ENCODE measurements around the gene TUT4.

TUT4 gene

DNA sequence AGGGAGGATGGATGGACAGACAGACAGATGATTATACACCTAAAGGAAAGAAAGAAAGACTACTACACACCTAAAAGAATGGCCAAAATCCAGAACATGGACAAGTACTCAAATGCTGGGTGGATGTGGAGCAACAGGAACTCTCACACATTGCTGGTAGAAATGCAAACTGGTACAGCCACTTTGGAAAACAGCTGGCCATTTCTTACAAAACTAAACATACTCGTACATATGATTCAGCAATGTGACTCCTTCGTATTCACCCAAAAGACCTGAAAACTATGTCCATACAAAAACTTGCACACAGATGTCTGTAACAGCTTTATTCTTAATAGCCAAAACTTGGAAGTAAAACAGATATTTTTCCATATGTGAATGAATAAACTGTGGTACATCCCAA lies 97.2 kb downstream of the TUT4 start:
- no peak for DNase-seq

GRCh38 chr1:52454779-52455178 lies 98.1 kb downstream of the TUT4 start:
- no peak for DNase-seq

- no peak for DNase-seq
Observed at GRCh38 chr1:52454127-52454526, 98.8 kb downstream of the TUT4 start.

DNA sequence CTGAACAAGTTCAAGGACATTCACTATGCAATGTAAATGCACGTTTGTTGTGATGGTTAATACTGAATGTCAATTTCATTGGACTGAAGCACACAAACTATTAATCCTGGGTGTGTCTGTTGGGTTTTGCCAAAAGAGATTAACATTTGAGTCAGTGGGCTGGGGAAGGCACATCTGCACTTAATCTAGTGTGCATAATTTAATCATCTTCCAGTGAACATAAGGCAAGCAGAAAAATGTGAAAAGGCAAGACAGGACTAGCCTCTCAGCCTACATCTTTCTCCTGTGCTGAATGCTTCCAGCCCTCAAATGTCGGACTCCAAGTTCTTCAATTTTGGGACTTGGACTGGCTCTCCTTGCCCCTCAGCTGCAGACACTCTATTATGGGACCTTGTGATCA lies 108.4 kb downstream of the TUT4 start:
- DNase-seq, result no peak

DNA sequence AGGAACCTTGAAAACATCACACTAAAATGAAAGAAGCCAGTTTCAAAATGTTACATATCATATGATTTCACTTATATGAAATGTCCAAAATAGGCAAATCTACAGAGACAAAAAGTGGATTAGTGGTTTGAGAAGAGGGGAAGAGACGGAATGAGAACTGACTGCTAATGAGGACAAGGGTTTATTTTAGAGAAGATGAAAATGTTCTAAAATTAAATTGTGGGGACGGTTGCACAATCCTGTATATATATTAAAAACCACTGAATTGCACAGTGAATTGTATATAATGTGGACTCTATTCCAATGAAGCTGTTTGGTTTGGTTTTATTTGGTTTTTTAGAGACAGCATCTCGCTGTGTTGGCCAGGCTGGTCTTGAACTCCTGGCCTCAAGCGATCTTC lies 112.9 kb downstream of the TUT4 start:
- no peak for DNase-seq

DNA sequence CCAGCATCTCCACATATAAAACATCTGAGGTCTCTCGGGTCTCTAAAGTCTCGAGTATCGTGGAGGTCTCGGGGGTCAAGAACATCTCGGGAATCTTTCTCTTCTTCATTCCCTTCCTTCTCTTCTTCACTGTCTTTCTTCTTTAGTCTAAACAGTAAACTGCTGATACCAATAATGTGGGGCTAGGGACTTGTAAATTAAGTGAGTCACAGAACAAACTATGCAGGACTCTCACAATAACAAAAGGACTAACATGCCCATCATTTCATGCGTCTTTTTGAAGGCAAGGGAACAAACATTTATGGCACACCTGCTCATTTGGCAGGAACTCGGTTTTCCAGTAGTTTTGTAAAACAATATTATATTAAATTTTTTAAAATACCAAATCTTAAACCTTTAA lies 116.1 kb downstream of the TUT4 start:
- DNase-seq, result no peak

GRCh38 chr1:52435650-52436049 lies 117.2 kb downstream of the TUT4 start:
- DNase-seq, result no peak

DNA sequence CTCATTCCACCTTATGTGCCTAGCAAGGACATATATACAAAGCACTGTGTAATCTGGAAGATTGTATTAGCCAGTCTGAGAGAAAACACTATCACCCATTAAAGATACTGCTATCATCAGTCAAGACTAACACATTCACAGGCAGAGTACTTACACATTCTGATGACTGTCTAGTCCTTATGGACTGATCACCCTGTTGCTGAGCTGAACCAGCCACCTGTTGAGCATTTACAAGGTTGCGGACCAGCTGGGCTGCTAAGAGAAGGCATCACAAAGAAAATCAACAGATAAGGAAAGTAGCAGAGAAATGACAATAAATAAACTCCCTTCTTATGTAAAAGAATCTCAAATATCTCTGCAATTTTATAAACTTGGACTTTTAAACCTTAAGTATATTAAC lies 117.7 kb downstream of the TUT4 start:
- DNase-seq, result no peak

- no peak for DNase-seq
Observed at GRCh38 chr1:52432807-52433206, 120.1 kb downstream of the TUT4 start.

DNA sequence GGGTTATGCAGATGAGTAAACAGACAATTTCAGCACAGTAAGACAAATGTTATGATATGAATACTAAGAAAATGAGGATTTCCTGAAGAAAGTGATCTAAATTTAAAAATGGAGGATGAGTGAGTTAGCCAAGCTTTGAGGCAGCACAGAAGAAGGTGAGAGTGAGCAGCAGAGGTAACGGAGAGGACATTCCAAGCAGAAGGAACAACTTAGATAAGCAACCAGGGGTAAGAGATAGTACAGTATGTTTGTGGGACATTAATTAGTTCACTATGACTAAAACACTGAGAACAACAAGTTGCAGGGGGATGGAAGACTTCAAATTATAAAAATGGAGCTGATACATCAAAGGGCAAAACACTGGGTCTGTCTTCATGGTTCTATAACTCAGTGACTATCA lies 125.7 kb downstream of the TUT4 start:
- no peak for DNase-seq

DNA sequence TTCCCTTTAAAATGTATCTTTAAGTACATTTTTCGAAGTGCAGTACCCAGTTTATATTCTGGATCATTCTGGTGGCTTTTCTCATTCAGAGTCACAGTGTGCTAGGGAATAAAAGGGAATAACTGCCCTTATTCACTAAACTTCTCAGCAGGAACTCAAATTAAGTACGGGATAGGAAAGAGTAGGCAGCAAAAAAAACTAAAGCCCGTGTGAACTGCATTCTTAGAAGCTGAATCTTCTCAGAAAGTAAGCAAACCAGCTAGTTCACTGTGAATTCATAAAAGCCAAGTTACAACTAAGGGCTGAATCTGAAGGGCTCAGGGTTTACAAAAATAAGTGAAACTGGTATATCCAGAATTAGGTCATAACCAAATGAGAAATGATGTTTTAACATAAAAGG lies 126.5 kb downstream of the TUT4 start:
- DNase-seq, result no peak

- DNase-seq, result no peak
Observed at GRCh38 chr1:52424813-52425212, 128.1 kb downstream of the TUT4 start.

- no peak for DNase-seq
Observed at GRCh38 chr1:52424231-52424636, 128.7 kb downstream of the TUT4 start.

- DNase-seq, result peak; percentile 51 to 62
Observed at GRCh38 chr1:52423771-52424170, 129.1 kb downstream of the TUT4 start.

DNA sequence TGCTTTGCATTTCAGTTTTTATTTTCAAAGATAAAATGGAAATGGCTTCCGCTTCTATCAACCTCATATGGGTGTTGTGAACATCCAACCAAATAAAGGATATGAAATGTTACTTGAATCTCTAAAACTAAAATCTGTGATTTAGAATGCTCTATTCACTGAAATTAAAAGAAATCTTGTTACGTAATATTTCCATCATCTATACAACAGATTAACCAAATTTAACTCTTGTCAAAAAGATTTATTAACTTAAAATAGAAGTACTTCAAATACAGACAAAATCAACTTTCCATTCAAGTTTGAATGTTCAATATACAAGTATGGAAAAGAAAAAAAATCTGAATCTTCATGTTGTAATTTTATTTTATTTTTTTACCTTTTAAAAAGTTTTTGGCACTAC lies 129.8 kb downstream of the TUT4 start:
- no peak for DNase-seq

DNA sequence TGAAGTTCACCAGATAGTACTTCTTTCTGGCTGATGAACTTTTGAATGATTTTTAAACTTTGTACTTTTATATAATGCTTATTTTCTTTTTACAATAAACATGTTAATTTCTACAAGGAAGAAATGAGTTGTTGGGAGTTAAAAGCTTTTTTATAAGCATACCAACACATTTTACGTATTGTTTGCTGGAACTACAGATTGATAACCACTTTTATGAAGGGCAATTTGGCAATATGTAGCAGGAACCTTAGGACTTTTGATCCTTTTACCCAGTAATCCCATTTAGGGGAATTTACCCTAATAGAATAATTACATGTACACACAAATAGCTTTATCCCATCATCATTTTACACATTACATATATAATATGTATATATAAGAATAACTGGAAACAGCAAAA lies 132.2 kb downstream of the TUT4 start:
- no peak for DNase-seq

- DNase-seq, result no peak
Observed at GRCh38 chr1:52416811-52417210, 136.1 kb downstream of the TUT4 start.

DNA sequence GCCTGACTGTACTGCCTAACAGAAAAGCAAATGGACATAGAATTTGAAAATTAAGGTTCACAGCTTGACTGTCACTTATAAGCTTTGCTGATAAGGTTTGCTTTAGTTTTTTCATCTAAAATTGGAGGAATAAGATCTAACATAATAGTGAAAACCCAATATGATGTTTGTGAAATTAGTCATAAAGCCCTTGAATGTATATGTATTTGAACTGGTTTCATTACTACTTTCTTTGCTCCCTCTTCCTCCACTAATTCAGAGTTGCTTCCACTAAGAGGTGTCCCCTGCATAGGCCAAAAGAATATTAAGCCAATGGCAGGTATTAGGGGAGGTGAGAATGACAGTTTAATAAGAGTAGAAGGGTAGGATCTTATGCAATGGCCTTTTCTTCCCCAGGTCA lies 137.9 kb downstream of the TUT4 start:
- DNase-seq, result no peak

- DNase-seq, result no peak
Observed at GRCh38 chr1:52413410-52413989, 139.4 kb downstream of the TUT4 start.

- DNase-seq, result no peak
Observed at GRCh38 chr1:52404975-52405338, 147.9 kb downstream of the TUT4 start.

- peak; percentile 99 to 100 for DNase-seq
Observed at GRCh38 chr1:52404116-52404974, 148.5 kb downstream of the TUT4 start, which contains the start of the genes ORC1 and PRPF38A. Gene ORC1 (minus strand): TSS chr1:52404423. CDS start chr1:52402223, 2,200 bp downstream. Gene PRPF38A (plus strand): TSS chr1:52404602. CDS start chr1:52404750, 148 bp downstream.

DNA sequence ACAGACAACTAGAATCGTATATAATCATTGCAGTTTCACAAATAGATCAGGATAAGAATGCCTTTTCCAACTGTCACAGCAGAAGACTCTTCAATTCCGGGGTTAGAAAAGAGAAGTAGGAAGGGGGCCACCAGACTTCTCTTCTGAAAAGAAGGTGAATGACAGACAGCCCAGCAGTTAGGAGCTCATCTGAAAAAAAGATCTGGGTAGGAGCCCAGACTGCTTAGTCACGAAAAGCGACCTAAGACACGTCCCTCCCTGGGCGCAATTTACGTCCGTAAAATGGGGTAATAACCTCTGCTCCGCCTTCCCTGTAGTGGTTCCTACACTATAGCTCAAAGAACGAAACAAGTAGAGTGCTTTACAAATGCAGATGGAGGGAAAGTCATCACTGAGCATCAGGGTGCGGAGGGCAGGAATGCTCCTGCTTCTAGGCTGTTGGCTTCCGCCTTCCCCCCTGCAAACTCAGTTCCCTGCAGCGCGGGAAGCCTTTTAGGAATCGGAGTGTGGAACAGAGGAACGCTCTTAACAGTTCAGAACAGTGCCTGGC lies 149.3 kb downstream of the TUT4 start:
- DNase-seq, result peak; percentile 41 to 58

DNA sequence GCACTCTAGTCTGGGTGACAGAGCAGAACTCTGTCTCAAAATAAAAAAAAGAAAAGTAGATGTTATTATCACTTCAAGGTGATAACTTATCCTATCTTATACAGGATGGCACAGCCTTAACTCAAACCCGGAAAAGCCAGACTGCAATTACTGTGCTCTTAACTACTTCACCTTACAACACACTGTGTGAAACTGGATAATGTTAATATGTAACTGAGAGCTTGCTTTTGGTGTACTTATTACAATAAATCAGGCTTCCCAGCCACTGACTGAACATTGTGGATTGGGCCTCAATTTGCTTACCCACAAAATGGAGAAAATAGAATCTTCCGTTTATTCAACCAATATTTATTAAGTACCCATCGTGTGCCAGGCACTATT lies 150.0 kb downstream of the TUT4 start:
- DNase-seq, result no peak

DNA sequence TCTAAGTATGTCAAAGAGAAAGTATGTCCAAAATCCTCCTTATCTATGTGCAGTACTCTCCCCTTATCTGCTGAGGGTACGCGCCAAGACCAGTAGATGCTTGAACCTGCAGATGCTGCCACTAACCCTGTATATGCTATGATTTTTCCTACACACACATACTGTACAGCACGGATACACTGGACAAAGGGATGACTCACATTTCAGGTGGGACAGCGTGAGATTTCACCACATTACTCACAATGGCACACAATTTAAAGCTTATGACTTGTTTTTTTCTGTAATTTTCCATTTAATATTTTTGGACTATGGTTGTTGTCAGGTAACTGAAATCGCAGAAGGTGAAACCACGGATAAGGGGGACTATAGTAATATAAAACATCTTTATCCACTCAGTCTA lies 152.8 kb downstream of the TUT4 start:
- no peak for DNase-seq
